Measurements from ENCODE around the gene PSMB3. TPM values are rescaled to one million over a fixed set of nuclear protein-coding genes. Genes with fewer than 3 reads are reported as not detected.
"Not testable (repeated sequence)": the region's sequence is repeated elsewhere in the genome, so short reads cannot be mapped to it uniquely, and the experiment has no call there.

The PSMB3 gene
- total RNA-seq, 1 experiment from 2014 or later = 233 TPM

- DNase-seq (ENCODE audit: low read depth) = peak; percentile 76
Measured at GRCh38 chr17:38749223-38750043, 3.1 kb upstream of the PSMB3 start.

- no peak for DNase-seq (ENCODE audit: low read depth)
Measured at GRCh38 chr17:38750044-38750311, 2.6 kb upstream of the PSMB3 start.

- no peak for DNase-seq (ENCODE audit: low read depth)
Measured at GRCh38 chr17:38750312-38751121, 2.0 kb upstream of the PSMB3 start.

GRCh38 chr17:38751144-38751807 is 1.3 kb upstream of the PSMB3 start:
- DNase-seq (ENCODE audit: low read depth) = no peak

- peak; percentile 78 for DNase-seq (ENCODE audit: low read depth)
Measured at GRCh38 chr17:38751808-38752307, 683 bp upstream of the PSMB3 start.

- DNase-seq (ENCODE audit: low read depth) = no peak
Measured at GRCh38 chr17:38753071-38753506, 548 bp downstream of the PSMB3 start.

GRCh38 chr17:38761612-38762011 is 9.1 kb downstream of the PSMB3 start:
- DNase-seq (ENCODE audit: low read depth) = peak; percentile 63

GRCh38 chr17:38762231-38762630 is 9.7 kb downstream of the PSMB3 start:
- DNase-seq (ENCODE audit: low read depth) = peak; percentile 41

- no peak for DNase-seq (ENCODE audit: low read depth)
Measured at GRCh38 chr17:38766341-38766740, 13.8 kb downstream of the PSMB3 start.

- no peak for DNase-seq (ENCODE audit: low read depth)
Measured at GRCh38 chr17:38768417-38768816, 15.9 kb downstream of the PSMB3 start.

GRCh38 chr17:38773258-38773657 is 20.7 kb downstream of the PSMB3 start:
- DNase-seq (ENCODE audit: low read depth) = no peak

GRCh38 chr17:38777641-38778250 is 25.2 kb downstream of the PSMB3 start:
- no peak for DNase-seq (ENCODE audit: low read depth)

- no peak for DNase-seq (ENCODE audit: low read depth)
Measured at GRCh38 chr17:38779965-38780752, 27.6 kb downstream of the PSMB3 start.

GRCh38 chr17:38783227-38783626 is 30.7 kb downstream of the PSMB3 start:
- no peak for DNase-seq (ENCODE audit: low read depth)

GRCh38 chr17:38786372-38786771 is 33.8 kb downstream of the PSMB3 start:
- DNase-seq (ENCODE audit: low read depth) = no peak

GRCh38 chr17:38787999-38788398 is 35.5 kb downstream of the PSMB3 start:
- DNase-seq (ENCODE audit: low read depth) = not testable (repeated sequence)

GRCh38 chr17:38789185-38789584 is 36.6 kb downstream of the PSMB3 start:
- DNase-seq (ENCODE audit: low read depth) = peak; percentile 78

- not testable (repeated sequence) for DNase-seq (ENCODE audit: low read depth)
Measured at GRCh38 chr17:38790148-38790707, 37.7 kb downstream of the PSMB3 start.

- DNase-seq (ENCODE audit: low read depth) = no peak
Measured at GRCh38 chr17:38791162-38791561, 38.6 kb downstream of the PSMB3 start.

- no peak for DNase-seq (ENCODE audit: low read depth)
Measured at GRCh38 chr17:38794221-38794620, 41.7 kb downstream of the PSMB3 start.

Measured in LHCN-M2 (cell line).